Measurements from ENCODE around the gene ASXL3.

Gene ASXL3

GRCh38 chr18:33630476-33630875 is 52.5 kb downstream of the ASXL3 start:
- Histone ChIP-seq H3K18ac (ENCODE audit: low read depth in 1 of 2, low read length in 2 of 2) (no peak overlapping the region), H3K4ac (ENCODE audit: low read depth in 1 of 2, low read length in 2 of 2) (no peak overlapping the region), H2AFZ (ENCODE audit: low read depth, low read length) (no peak overlapping the region), H4K8ac (ENCODE audit: low read length) (no peak overlapping the region), H2BK12ac (ENCODE audit: low read length in 2 of 2) (no peak overlapping the region), H3K27ac (ENCODE audit: low read length, poor library complexity, severe bottlenecking) (no peak overlapping the region), H3K9me3 (ENCODE audit: control insufficient read depth, low read length) (no peaks in the 10 kb centered on the region), H3K23ac (ENCODE audit: low read length in 2 of 2) (no peak overlapping the region), H3K79me1 (replicated peaks; ENCODE audit: low read length, poor library complexity, severe bottlenecking) (no peaks in the 10 kb centered on the region), H2BK5ac (ENCODE audit: low read depth, low read length, poor library complexity, severe bottlenecking) (no peak overlapping the region), H3K4me3 (ENCODE audit: insufficient read depth in 1 of 2, low read depth in 1 of 2, low read length in 2 of 2) (no peak overlapping the region), H4K91ac (ENCODE audit: low read length) (no peak overlapping the region), H3K14ac (ENCODE audit: low read length in 2 of 2) (no peak overlapping the region), H3K36me3 (ENCODE audit: control insufficient read depth in 1 of 2, insufficient read depth in 2 of 2, low read depth in 1 of 2, low read length in 2 of 2) (no peaks in the 10 kb centered on the region), H3K4me1 (ENCODE audit: control insufficient read depth, insufficient read depth, low read depth, low read length) (no peaks in the 10 kb centered on the region), H3K9ac (ENCODE audit: low read length) (no peak overlapping the region), H2BK120ac (ENCODE audit: low read depth, low read length) (no peak overlapping the region), H3K27me3 (ENCODE audit: control insufficient read depth in 1 of 2, insufficient read depth in 1 of 2, low read length in 2 of 2) (no peaks in the 10 kb centered on the region), H3K4me2 (ENCODE audit: low read length, poor library complexity, severe bottlenecking) (no peak overlapping the region), H2BK15ac (ENCODE audit: low read depth, poor library complexity, severe bottlenecking) (no peak overlapping the region), H2AK5ac (ENCODE audit: low read length, severe bottlenecking) (no peak overlapping the region)
- DNase-seq = no peak
- 100% methylated on average over 1 of the region's 1 CpG for WGBS

GRCh38 chr18:33641141-33641540 is 63.1 kb downstream of the ASXL3 start:
- Histone ChIP-seq H3K23ac (ENCODE audit: low read length in 2 of 2) (no peak overlapping the region), H3K9me3 (ENCODE audit: control insufficient read depth, low read length) (no peaks in the 10 kb centered on the region), H4K8ac (ENCODE audit: low read length) (no peak overlapping the region), H3K4me1 (ENCODE audit: control insufficient read depth, insufficient read depth, low read depth, low read length) (no peaks in the 10 kb centered on the region), H3K18ac (ENCODE audit: low read depth in 1 of 2, low read length in 2 of 2) (no peak overlapping the region), H2BK15ac (ENCODE audit: low read depth, poor library complexity, severe bottlenecking) (no peak overlapping the region), H3K14ac (ENCODE audit: low read length in 2 of 2) (no peak overlapping the region), H3K4ac (ENCODE audit: low read depth in 1 of 2, low read length in 2 of 2) (no peak overlapping the region), H3K36me3 (ENCODE audit: control insufficient read depth in 1 of 2, insufficient read depth in 2 of 2, low read depth in 1 of 2, low read length in 2 of 2) (no peaks in the 10 kb centered on the region), H3K27ac (ENCODE audit: low read length, poor library complexity, severe bottlenecking) (no peak overlapping the region), H2AK5ac (ENCODE audit: low read length, severe bottlenecking) (no peak overlapping the region), H2AFZ (ENCODE audit: low read depth, low read length) (no peak overlapping the region), H2BK12ac (ENCODE audit: low read length in 2 of 2) (no peak overlapping the region), H2BK120ac (ENCODE audit: low read depth, low read length) (no peak overlapping the region), H3K27me3 (ENCODE audit: control insufficient read depth in 1 of 2, insufficient read depth in 1 of 2, low read length in 2 of 2) (no peaks in the 10 kb centered on the region), H4K91ac (ENCODE audit: low read length) (no peak overlapping the region), H3K79me1 (replicated peaks; ENCODE audit: low read length, poor library complexity, severe bottlenecking) (no peaks in the 10 kb centered on the region), H3K9ac (ENCODE audit: low read length) (no peak overlapping the region), H3K4me3 (ENCODE audit: insufficient read depth in 1 of 2, low read depth in 1 of 2, low read length in 2 of 2) (no peak overlapping the region), H2BK5ac (ENCODE audit: low read depth, low read length, poor library complexity, severe bottlenecking) (no peak overlapping the region), H3K4me2 (ENCODE audit: low read length, poor library complexity, severe bottlenecking) (no peak overlapping the region)
- no peak for DNase-seq
- 56% methylated on average over 1 of the region's 3 CpGs for WGBS

GRCh38 chr18:33644494-33644893 is 66.5 kb downstream of the ASXL3 start:
- H3K23ac ChIP-seq (ENCODE audit: low read length in 2 of 2) = no peak overlapping the region
- H2BK15ac ChIP-seq (ENCODE audit: low read depth, poor library complexity, severe bottlenecking) = no peak overlapping the region
- H2AK5ac ChIP-seq (ENCODE audit: low read length, severe bottlenecking) = no peak overlapping the region
- WGBS = 86% methylated on average over 2 of the region's 2 CpGs
- H3K79me1 ChIP-seq (replicated peaks; ENCODE audit: low read length, poor library complexity, severe bottlenecking) = no peaks in the 10 kb centered on the region
- no peak overlapping the region for H3K18ac ChIP-seq (ENCODE audit: low read depth in 1 of 2, low read length in 2 of 2)
- H2BK120ac ChIP-seq (ENCODE audit: low read depth, low read length) = no peak overlapping the region
- no peaks in the 10 kb centered on the region for H3K36me3 ChIP-seq (ENCODE audit: control insufficient read depth in 1 of 2, insufficient read depth in 2 of 2, low read depth in 1 of 2, low read length in 2 of 2)
- H4K91ac ChIP-seq (ENCODE audit: low read length) = no peak overlapping the region
- no peak overlapping the region for H3K9ac ChIP-seq (ENCODE audit: low read length)
- no peak for DNase-seq
- H2BK12ac ChIP-seq (ENCODE audit: low read length in 2 of 2) = no peak overlapping the region
- no peaks in the 10 kb centered on the region for H3K27me3 ChIP-seq (ENCODE audit: control insufficient read depth in 1 of 2, insufficient read depth in 1 of 2, low read length in 2 of 2)
- no peak overlapping the region for H3K27ac ChIP-seq (ENCODE audit: low read length, poor library complexity, severe bottlenecking)
- H3K4ac ChIP-seq (ENCODE audit: low read depth in 1 of 2, low read length in 2 of 2) = no peak overlapping the region
- no peaks in the 10 kb centered on the region for H3K4me1 ChIP-seq (ENCODE audit: control insufficient read depth, insufficient read depth, low read depth, low read length)
- H3K9me3 ChIP-seq (ENCODE audit: control insufficient read depth, low read length) = no peaks in the 10 kb centered on the region
- no peak overlapping the region for H2BK5ac ChIP-seq (ENCODE audit: low read depth, low read length, poor library complexity, severe bottlenecking)
- H3K14ac ChIP-seq (ENCODE audit: low read length in 2 of 2) = no peak overlapping the region
- H4K8ac ChIP-seq (ENCODE audit: low read length) = no peak overlapping the region
- no peak overlapping the region for H2AFZ ChIP-seq (ENCODE audit: low read depth, low read length)
- no peak overlapping the region for H3K4me3 ChIP-seq (ENCODE audit: insufficient read depth in 1 of 2, low read depth in 1 of 2, low read length in 2 of 2)
- H3K4me2 ChIP-seq (ENCODE audit: low read length, poor library complexity, severe bottlenecking) = no peak overlapping the region

GRCh38 chr18:33647365-33647764 is 69.3 kb downstream of the ASXL3 start:
- H3K9ac ChIP-seq (ENCODE audit: low read length) = no peak overlapping the region
- H3K23ac ChIP-seq (ENCODE audit: low read length in 2 of 2) = no peak overlapping the region
- no peak overlapping the region for H4K8ac ChIP-seq (ENCODE audit: low read length)
- H2BK15ac ChIP-seq (ENCODE audit: low read depth, poor library complexity, severe bottlenecking) = no peak overlapping the region
- no peak overlapping the region for H4K91ac ChIP-seq (ENCODE audit: low read length)
- H3K4me1 ChIP-seq (ENCODE audit: control insufficient read depth, insufficient read depth, low read depth, low read length) = no peaks in the 10 kb centered on the region
- no peak overlapping the region for H2AK5ac ChIP-seq (ENCODE audit: low read length, severe bottlenecking)
- H2BK120ac ChIP-seq (ENCODE audit: low read depth, low read length) = no peak overlapping the region
- H3K4ac ChIP-seq (ENCODE audit: low read depth in 1 of 2, low read length in 2 of 2) = no peak overlapping the region
- no peaks in the 10 kb centered on the region for H3K27me3 ChIP-seq (ENCODE audit: control insufficient read depth in 1 of 2, insufficient read depth in 1 of 2, low read length in 2 of 2)
- no peak overlapping the region for H3K14ac ChIP-seq (ENCODE audit: low read length in 2 of 2)
- no peaks in the 10 kb centered on the region for H3K36me3 ChIP-seq (ENCODE audit: control insufficient read depth in 1 of 2, insufficient read depth in 2 of 2, low read depth in 1 of 2, low read length in 2 of 2)
- no peak overlapping the region for H3K18ac ChIP-seq (ENCODE audit: low read depth in 1 of 2, low read length in 2 of 2)
- H3K4me2 ChIP-seq (ENCODE audit: low read length, poor library complexity, severe bottlenecking) = no peak overlapping the region
- H2BK12ac ChIP-seq (ENCODE audit: low read length in 2 of 2) = no peak overlapping the region
- H2AFZ ChIP-seq (ENCODE audit: low read depth, low read length) = no peak overlapping the region
- no peak for DNase-seq
- no peak overlapping the region for H3K27ac ChIP-seq (ENCODE audit: low read length, poor library complexity, severe bottlenecking)
- WGBS = 100% methylated on average over 1 of the region's 1 CpG
- H3K79me1 ChIP-seq (replicated peaks; ENCODE audit: low read length, poor library complexity, severe bottlenecking) = no peaks in the 10 kb centered on the region
- H3K4me3 ChIP-seq (ENCODE audit: insufficient read depth in 1 of 2, low read depth in 1 of 2, low read length in 2 of 2) = no peak overlapping the region
- no peak overlapping the region for H2BK5ac ChIP-seq (ENCODE audit: low read depth, low read length, poor library complexity, severe bottlenecking)
- H3K9me3 ChIP-seq (ENCODE audit: control insufficient read depth, low read length) = no peaks in the 10 kb centered on the region

Data from mesenchymal stem cell (in vitro differentiated cells and primary cell).